Body of pancreas (tissue), 4 donors: ENCODE measurements around the gene CASP9. TPM values are rescaled to one million over a fixed set of nuclear protein-coding genes. Genes with fewer than 3 reads are reported as not detected.

Experiments
- ATAC-seq: fragments of 150-250 bp; one replicate; pipeline ENCODE4 v1.9.1; 2016
- DNase-seq, 4 donors: peaks; one replicate each; pipeline ENCODE4 v3.0.0-alpha.2; 2019
- H3K27ac ChIP-seq, 4 donors: fragments of 200-600 bp; sonication (generic); 1 replicate in 3 of 4; 2 replicates in 1 of 4; pipeline versions ENCODE4 v1.5.1 to v1.6.1; 2016 to 2019; ENCODE audit warnings: mild to moderate bottlenecking in 1 of 4, mixed read lengths in 1 of 4, moderate library complexity in 1 of 4
- H3K27me3 ChIP-seq, 2 donors: fragments of 200-600 bp; sonication (generic); one replicate each; pipeline ENCODE4 v1.6.0; 2016; ENCODE audit warnings: mild to moderate bottlenecking in 1 of 2
- H3K36me3 ChIP-seq, 2 donors: fragments of 200-600 bp; sonication (generic); replicated peaks in 1 of 2; 2 replicates each; pipeline ENCODE4 v1.5.1; 2016; ENCODE audit warnings: low read depth in 2 of 2; ENCODE audit not compliant: insufficient read depth in 1 of 2
- H3K4me1 ChIP-seq: fragments of 200-600 bp; sonication (generic); one replicate; pipeline ENCODE4 v1.6.0; 2016
- H3K4me3 ChIP-seq, 2 donors: fragments of 200-600 bp; sonication (generic); 1 replicate in 1 of 2; 2 replicates in 1 of 2; pipeline ENCODE4 v1.5.1; 2016 to 2019
- H3K9me3 ChIP-seq, 3 donors: fragments of 200-600 bp; sonication (generic); 1 replicate in 2 of 3; 2 replicates in 1 of 3; pipeline ENCODE4 v1.5.1; 2016
- POLR2A ChIP-seq, 3 donors: fragments of 450-650 bp; IDR thresholded peaks; one replicate each; pipeline ENCODE4 v1.6.1; 2016; ENCODE audit warnings: antibody characterized with exemption in 3 of 3, mild to moderate bottlenecking in 2 of 3
- WGBS, 2 donors: methylation state at CpG; one replicate each; pipeline ENCODE4 v1.1.5; 2017; 5-methylcytosine and 5-hydroxymethylcytosine counted together
- intact Hi-C: fragments of 100-400 bp; cut with DNase I; formaldehyde crosslinking; loops from one replicate; pipeline ENCODE4 v1.15.1; 2023
- total RNA-seq, 2 donors: library from RNA; depleted of rRNA; stranded (reverse); fragments of >200 nt; gene quantifications; one replicate each; pipeline ENCODE4 v1.1.0, GENCODE V29; 2016
- TF ChIP-seq, protein P1 (sequence below), 7 experiments: fragments of 450-650 bp in 4 of 7; fragments of 200-600 bp in 3 of 7; sonication (generic) in 3 of 7; IDR thresholded peaks; one replicate each; pipeline ENCODE4 v1.5.1; 2016 to 2019; ENCODE audit warnings: antibody characterized with exemption in 7 of 7

The CASP9 gene
- 10 to 100 TPM; 12.9 to 21.5 TPM for total RNA-seq

DNA sequence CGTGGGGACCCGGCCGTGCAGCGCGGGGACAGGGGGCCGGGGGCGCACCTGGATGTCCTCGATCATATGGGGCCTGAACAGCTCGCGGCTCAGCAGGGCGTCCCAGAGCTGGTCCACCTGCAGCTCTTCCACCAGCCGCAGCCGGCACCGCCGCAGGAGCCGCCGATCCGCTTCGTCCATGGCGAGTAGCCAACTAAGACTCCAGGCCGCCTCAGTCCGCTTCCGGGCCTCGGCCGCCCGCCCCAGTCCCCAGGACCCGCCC is at the start of gene CASP9:
Gene CASP9, minus strand, starts transcription at position 195 of the 262 bp plus-strand sequence. Its CDS starts 15 bp downstream, at position 180.
- no peak for ATAC-seq

DNA sequence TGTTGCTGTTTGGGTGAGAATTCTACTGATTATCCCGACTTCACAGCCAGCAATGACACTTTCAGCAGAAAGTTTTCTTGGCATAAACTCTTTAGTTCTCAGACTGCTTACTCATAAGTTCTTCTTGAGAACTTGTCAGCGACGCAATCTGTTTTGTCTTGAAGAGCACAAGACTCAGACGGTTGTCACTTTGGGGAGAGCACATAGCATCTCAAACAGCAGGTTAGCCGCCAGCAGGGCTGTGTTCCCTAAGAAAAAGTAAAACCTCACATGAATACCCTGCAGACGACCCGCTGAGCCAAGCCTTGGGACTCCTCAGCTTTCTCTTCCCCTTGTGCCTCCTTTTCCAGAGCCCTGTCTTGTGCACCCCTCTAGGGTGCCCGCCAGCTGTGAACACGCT is 49.5 kb upstream of the CASP9 start:
- Histone ChIP-seq H3K27ac (no peak overlapping the region), H3K4me3 (no peak overlapping the region), H3K36me3 (peaks cover 0 to 2% of the 10 kb centered on the region in 2 donors), H3K27me3 (no peaks in the 10 kb centered on the region), H3K9me3 (no peaks in the 10 kb centered on the region), H3K4me1 (no peaks in the 10 kb centered on the region)
- DNase-seq (no peak), ATAC-seq (no peak)
- intact Hi-C loops: no loop called here
- no peak for TF ChIP-seq POLR2A (IDR thresholded peaks at IDR 0.05)
- TF ChIP-seq, protein P1, sequence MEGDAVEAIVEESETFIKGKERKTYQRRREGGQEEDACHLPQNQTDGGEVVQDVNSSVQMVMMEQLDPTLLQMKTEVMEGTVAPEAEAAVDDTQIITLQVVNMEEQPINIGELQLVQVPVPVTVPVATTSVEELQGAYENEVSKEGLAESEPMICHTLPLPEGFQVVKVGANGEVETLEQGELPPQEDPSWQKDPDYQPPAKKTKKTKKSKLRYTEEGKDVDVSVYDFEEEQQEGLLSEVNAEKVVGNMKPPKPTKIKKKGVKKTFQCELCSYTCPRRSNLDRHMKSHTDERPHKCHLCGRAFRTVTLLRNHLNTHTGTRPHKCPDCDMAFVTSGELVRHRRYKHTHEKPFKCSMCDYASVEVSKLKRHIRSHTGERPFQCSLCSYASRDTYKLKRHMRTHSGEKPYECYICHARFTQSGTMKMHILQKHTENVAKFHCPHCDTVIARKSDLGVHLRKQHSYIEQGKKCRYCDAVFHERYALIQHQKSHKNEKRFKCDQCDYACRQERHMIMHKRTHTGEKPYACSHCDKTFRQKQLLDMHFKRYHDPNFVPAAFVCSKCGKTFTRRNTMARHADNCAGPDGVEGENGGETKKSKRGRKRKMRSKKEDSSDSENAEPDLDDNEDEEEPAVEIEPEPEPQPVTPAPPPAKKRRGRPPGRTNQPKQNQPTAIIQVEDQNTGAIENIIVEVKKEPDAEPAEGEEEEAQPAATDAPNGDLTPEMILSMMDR (IDR thresholded peaks at IDR 0.05): no peak
- WGBS, 2 donors: 91% methylated on average over 9 of the region's 9 CpGs

More for the DNA sequence above, at the start of gene CASP9:
- Histone ChIP-seq H3K27ac (peak within 1 kb of the TSS; percentile 94 to 99 (median 98)), H3K36me3 (no peaks in the 10 kb centered on the region), H3K4me1 (peaks cover 32% of the 10 kb centered on the region), H3K9me3 (no peaks in the 10 kb centered on the region), H3K4me3 (peak within 1 kb of the TSS; percentile 11 to 13), H3K27me3 (no peaks in the 10 kb centered on the region)
- TF ChIP-seq, protein P1 (IDR thresholded peaks at IDR 0.05): peak in 1 of 7 experiments; percentile 31
- peak in 2 of 3 donors; percentile 34 to 72 for TF ChIP-seq POLR2A (IDR thresholded peaks at IDR 0.05)
- WGBS, 2 donors: 0% methylated on average over 15 of the region's 27 CpGs; no CpG with 5 or more reads in 1 of the 2 donors
- DNase-seq: no peak
- intact Hi-C loops: no loop called here

DNA sequence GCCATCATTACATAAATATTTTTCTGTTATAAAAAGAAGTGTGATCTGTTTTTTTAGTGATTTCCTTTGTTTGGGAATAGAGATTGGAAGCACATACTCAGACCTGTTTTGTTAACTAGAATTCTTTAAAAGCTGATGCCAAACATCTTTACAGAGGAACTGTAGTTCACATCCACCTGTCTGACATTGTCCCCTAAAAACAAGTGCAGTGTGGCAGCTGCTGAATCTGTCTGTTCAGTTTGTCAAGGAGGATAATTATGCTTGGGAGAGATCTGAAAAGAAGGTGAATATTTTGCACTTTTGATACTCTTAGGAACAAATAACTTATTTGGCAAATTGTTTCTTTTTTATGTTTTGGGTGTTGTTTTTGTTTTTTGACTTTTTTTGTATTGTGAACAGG is 47.3 kb upstream of the CASP9 start:
- TF ChIP-seq POLR2A (IDR thresholded peaks at IDR 0.05): no peak
- TF ChIP-seq, protein P1 (IDR thresholded peaks at IDR 0.05): no peak
- no peaks in the 10 kb centered on the region for H3K4me1 ChIP-seq
- no peaks in the 10 kb centered on the region for H3K27me3 ChIP-seq
- H3K27ac ChIP-seq: no peak overlapping the region
- DNase-seq (no peak), ATAC-seq (no peak)
- peaks cover 8 to 17% of the 10 kb centered on the region in 2 donors for H3K36me3 ChIP-seq
- intact Hi-C loops: no loop called here
- no peak overlapping the region for H3K4me3 ChIP-seq
- no peaks in the 10 kb centered on the region for H3K9me3 ChIP-seq

DNA sequence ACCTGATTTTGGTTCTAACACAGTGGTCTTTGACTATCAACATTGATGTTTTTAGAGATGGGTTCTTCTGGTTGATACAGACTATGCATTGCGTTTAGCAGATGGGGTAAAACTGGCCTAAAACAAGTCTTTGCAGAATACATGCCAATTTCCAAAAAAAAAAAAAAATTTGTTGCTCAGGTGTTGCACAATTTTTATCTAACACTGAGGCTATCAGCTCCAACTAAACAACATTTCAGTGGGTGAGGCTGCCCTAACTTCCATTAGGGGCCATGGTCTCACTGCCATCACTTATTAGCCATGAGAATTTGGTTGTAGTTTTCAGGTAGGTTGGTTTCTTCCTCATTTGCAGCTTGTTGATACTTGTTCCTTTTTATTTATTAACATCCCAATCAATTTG is 46.8 kb upstream of the CASP9 start:
- Histone ChIP-seq H3K27ac (no peak overlapping the region), H3K4me3 (no peak overlapping the region), H3K36me3 (peaks cover 10 to 20% of the 10 kb centered on the region in 2 donors), H3K4me1 (no peaks in the 10 kb centered on the region), H3K27me3 (no peaks in the 10 kb centered on the region), H3K9me3 (no peaks in the 10 kb centered on the region)
- no peak for DNase-seq
- intact Hi-C loops: no loop called here
- ATAC-seq: no peak
- 87 to 89% methylated on average over 1 of the region's 1 CpG for WGBS, 2 donors
- TF ChIP-seq POLR2A (IDR thresholded peaks at IDR 0.05): no peak
- TF ChIP-seq, protein P1 (IDR thresholded peaks at IDR 0.05): no peak

DNA sequence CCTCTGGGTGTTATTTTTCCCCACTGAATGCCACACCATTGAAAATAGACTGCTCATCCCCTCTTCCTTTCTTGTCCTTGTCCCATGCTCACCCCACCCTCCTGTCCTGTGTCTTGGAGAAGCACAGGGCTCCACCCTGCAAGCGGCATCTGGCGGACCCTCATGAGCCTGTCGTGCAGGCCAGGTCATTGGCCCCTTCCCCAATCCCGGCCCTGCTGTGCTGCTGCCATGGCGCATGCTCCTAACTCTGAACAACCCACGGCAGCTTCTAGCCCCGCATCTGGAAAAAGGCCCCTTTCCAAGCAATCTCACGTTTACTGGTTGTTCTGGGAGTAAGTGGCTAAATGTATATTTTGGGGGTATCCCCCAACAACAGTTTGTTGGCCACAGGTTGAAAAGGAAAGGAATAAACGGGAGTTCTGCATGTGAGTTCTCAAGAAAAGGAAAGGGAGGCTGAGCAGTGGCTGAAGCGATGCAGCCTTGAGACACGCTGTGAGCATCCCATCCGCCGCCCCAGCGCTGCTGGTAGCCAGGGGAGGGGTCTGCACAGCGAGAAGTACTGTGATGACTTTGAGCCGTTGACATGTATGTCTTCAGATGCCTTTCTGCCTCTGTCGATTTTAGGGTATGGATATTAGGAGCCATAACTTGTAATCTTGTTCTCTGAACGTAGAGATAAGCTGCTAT is 44.5 kb upstream of the CASP9 start:
- Histone ChIP-seq H3K27ac (no peak overlapping the region), H3K27me3 (no peaks in the 10 kb centered on the region), H3K4me1 (no peaks in the 10 kb centered on the region), H3K36me3 (peaks cover 19 to 33% of the 10 kb centered on the region in 2 donors), H3K9me3 (no peaks in the 10 kb centered on the region), H3K4me3 (no peak overlapping the region)
- intact Hi-C loops: no loop called here
- no peak for DNase-seq
- no peak for ATAC-seq
- 90 to 91% methylated on average over 18 of the region's 18 CpGs for WGBS, 2 donors
- TF ChIP-seq, protein P1 (IDR thresholded peaks at IDR 0.05): no peak
- TF ChIP-seq POLR2A (IDR thresholded peaks at IDR 0.05): no peak
